ENCODE data around the gene OR51B4. TPM values are rescaled to one million over a fixed set of nuclear protein-coding genes. Genes with fewer than 3 reads are reported as not detected.
"Not testable (repeated sequence)": the region's sequence is repeated elsewhere in the genome, so short reads cannot be mapped to it uniquely, and the experiment has no call there.

The OR51B4 gene
- total RNA-seq, 6 donors from 2014 or later: 0.27 TPM; not detected in 5

GRCh38 chr11:5335170-5335569 lies 33.4 kb upstream of the OR51B4 start:
- TF ChIP-seq POLR2A (IDR thresholded peaks at IDR 0.05) (no peak), POLR2AphosphoS5 (IDR thresholded peaks at IDR 0.05) (no peak), CTCF (IDR thresholded peaks at IDR 0.05) (no peak), EP300 (IDR thresholded peaks at IDR 0.05) (no peak)
- ATAC-seq (ENCODE audit: low FRiP score in 2 of 2): no peak
- no peaks in the 10 kb centered on the region for H3K9me3 ChIP-seq
- H3K4me3 ChIP-seq: no peak overlapping the region
- no peak overlapping the region for H3K27ac ChIP-seq
- no peaks in the 10 kb centered on the region for H3K4me1 ChIP-seq
- H3K36me3 ChIP-seq: no peaks in the 10 kb centered on the region
- WGBS, 2 donors: 32 to 46% methylated on average over 1 of the region's 1 CpG
- no peak for DNase-seq
- no peaks in the 10 kb centered on the region for H3K27me3 ChIP-seq

DNA sequence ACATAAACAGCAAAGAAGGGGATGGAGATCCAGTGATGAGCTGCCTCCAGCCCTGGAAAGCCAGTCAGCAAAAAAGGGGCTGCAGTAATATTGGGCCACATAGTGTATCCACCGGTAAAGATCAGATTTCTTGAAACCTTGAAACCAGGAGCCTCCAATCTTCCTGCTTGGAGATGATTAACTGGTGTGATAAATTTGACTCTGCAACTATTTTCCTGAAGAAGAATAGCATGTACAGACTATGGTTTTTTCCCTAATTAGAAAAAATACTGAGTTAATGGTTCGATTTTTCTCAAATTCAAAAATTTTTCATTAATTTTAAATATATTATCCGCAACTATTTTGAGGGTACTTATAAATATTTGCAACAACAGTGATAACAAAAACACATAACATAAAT lies 22.5 kb upstream of the OR51B4 start, which contains the start of gene OR51B2:
Gene OR51B2 (minus strand): TSS at position 101 of the 400 bp plus-strand sequence. CDS start 0 bp downstream, at position 101.
- no peak within 1 kb of the TSS for H3K27ac ChIP-seq
- DNase-seq (no peak), ATAC-seq (ENCODE audit: low FRiP score in 2 of 2) (no peak)
- WGBS, 2 donors: 80 to 82% methylated on average over 3 of the region's 3 CpGs
- H3K4me1 ChIP-seq: no peaks in the 10 kb centered on the region
- no peaks in the 10 kb centered on the region for H3K36me3 ChIP-seq
- TF ChIP-seq EP300 (IDR thresholded peaks at IDR 0.05): no peak
- no peak for TF ChIP-seq POLR2A (IDR thresholded peaks at IDR 0.05)
- no peak for TF ChIP-seq POLR2AphosphoS5 (IDR thresholded peaks at IDR 0.05)
- TF ChIP-seq CTCF (IDR thresholded peaks at IDR 0.05): no peak
- H3K4me3 ChIP-seq: no peak within 1 kb of the TSS
- no peaks in the 10 kb centered on the region for H3K27me3 ChIP-seq
- H3K9me3 ChIP-seq: no peaks in the 10 kb centered on the region

DNA sequence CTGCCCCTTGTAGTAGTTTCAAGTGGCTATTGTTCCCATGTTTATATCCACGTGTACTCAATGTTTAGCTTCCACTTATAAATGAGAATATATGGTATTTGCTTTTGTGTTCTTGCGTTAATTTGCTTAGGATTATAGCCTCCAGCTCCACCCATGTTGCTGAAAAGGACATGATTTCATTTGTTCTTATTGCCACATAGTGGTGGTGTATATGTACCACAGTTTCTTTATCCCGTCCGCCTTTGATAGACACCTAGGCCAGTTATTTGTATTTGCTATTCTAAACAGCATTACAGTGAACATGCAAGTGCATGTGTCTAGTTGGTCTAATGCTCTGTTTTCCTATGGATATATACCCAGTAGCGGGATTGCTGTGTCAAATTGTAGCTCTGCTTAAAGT lies 15.5 kb upstream of the OR51B4 start:
- no peak overlapping the region for H3K4me3 ChIP-seq
- DNase-seq (no peak), ATAC-seq (ENCODE audit: low FRiP score in 2 of 2) (no peak)
- H3K36me3 ChIP-seq: no peaks in the 10 kb centered on the region
- no peak for TF ChIP-seq EP300 (IDR thresholded peaks at IDR 0.05)
- no peak for TF ChIP-seq POLR2A (IDR thresholded peaks at IDR 0.05)
- no peak for TF ChIP-seq CTCF (IDR thresholded peaks at IDR 0.05)
- TF ChIP-seq POLR2AphosphoS5 (IDR thresholded peaks at IDR 0.05): no peak
- H3K27me3 ChIP-seq: no peaks in the 10 kb centered on the region
- H3K9me3 ChIP-seq: no peaks in the 10 kb centered on the region
- no peak overlapping the region for H3K27ac ChIP-seq
- no peaks in the 10 kb centered on the region for H3K4me1 ChIP-seq
- 52 to 76% methylated on average over 5 of the region's 5 CpGs for WGBS, 2 donors

DNA sequence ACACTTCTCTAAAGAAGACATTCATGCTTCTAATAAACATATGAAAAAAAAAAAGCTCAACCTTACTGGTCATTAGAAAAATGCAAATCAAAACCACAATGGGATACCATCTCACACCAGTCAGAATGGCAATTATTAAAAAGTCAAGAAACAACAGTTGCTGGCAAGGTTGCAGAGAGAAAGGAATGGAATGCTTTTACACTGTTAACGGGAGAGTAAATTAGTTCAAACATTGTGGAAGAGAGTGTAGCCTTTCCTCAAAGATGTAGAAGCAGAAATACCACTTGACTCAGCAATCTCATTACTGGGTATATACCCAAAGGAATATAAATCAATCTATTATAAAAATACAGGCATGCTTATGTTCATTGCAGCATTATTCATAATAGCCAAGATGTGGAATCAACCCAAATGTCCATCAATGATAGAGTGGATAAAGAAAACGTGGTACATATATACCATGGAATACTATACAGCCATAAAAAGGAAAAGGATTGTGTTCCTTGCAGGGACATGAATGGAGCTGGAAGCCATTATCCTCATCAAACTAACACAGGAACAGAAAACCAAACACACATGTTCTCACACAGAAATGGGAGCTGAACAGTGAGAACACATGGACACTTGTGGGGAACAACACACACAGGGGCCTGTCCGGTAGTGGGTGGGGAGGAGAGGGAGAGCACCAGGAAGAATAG lies 11.7 kb upstream of the OR51B4 start:
- ATAC-seq (ENCODE audit: low FRiP score in 2 of 2); DNase-seq; H3K27ac ChIP-seq; H3K27me3 ChIP-seq; H3K4me1 ChIP-seq; H3K36me3 ChIP-seq; H3K9me3 ChIP-seq; H3K4me3 ChIP-seq: not testable (repeated sequence)
- 79 to 84% methylated on average over 3 of the region's 3 CpGs for WGBS, 2 donors

- TF ChIP-seq CTCF (IDR thresholded peaks at IDR 0.05) (no peak), POLR2AphosphoS5 (IDR thresholded peaks at IDR 0.05) (no peak), POLR2A (IDR thresholded peaks at IDR 0.05) (no peak), EP300 (IDR thresholded peaks at IDR 0.05) (no peak)
- H3K27me3 ChIP-seq: no peaks in the 10 kb centered on the region
- no peak overlapping the region for H3K27ac ChIP-seq
- no peaks in the 10 kb centered on the region for H3K9me3 ChIP-seq
- no peak overlapping the region for H3K4me3 ChIP-seq
- WGBS, 2 donors: 93 to 95% methylated on average over 1 of the region's 1 CpG
- ATAC-seq (ENCODE audit: low FRiP score in 2 of 2): no peak
- no peaks in the 10 kb centered on the region for H3K36me3 ChIP-seq
- DNase-seq: no peak
- no peaks in the 10 kb centered on the region for H3K4me1 ChIP-seq
These were observed 8.7 kb upstream of the OR51B4 start for GRCh38 chr11:5310423-5310822.
